Bronchial epithelial cell (primary cell): ENCODE data around the gene PIGW. TPM values are rescaled to one million over a fixed set of nuclear protein-coding genes. Genes with fewer than 3 reads are reported as not detected.

Experiments
- DNase-seq: peaks from one replicate; pipeline ENCODE4 v3.0.0-alpha.2; 2010; ENCODE audit warnings: low read depth
- FAIRE-seq: peaks from 2 replicates; lab custom pipeline; 2011; peaks lifted over from hg19 to GRCh38; lab: Jason Lieb, UNC
- H3K27me3 ChIP-seq: 2 replicates; pipeline ENCODE4 v1.5.1; 2011; ENCODE audit warnings: low read length; ENCODE audit not compliant: control insufficient read depth, insufficient read depth
- H3K36me3 ChIP-seq: 2 replicates; pipeline ENCODE4 v1.5.1; 2011; ENCODE audit warnings: low read length; ENCODE audit not compliant: control insufficient read depth, insufficient read depth
- H3K4me3 ChIP-seq: 2 replicates; pipeline ENCODE4 v1.5.1; 2011; ENCODE audit warnings: mild to moderate bottlenecking, low read depth, low read length, control low read depth
- total RNA-seq: library from RNA; depleted of rRNA; stranded (reverse); fragments of >200 nt; gene quantifications from 2 replicates; pipeline ENCODE4 v1.2.1, GENCODE V29; 2014
- TF ChIP-seq, protein P1 (sequence below): IDR thresholded peaks from 2 replicates; pipeline ENCODE4 v1.5.1; 2011; ENCODE audit warnings: mild to moderate bottlenecking, moderate library complexity, low read length, control low read depth, inconsistent platforms; ENCODE audit not compliant: insufficient read depth, severe bottlenecking

The PIGW gene
- total RNA-seq, 1 donor from 2014 or later = 9.2 TPM

DNA sequence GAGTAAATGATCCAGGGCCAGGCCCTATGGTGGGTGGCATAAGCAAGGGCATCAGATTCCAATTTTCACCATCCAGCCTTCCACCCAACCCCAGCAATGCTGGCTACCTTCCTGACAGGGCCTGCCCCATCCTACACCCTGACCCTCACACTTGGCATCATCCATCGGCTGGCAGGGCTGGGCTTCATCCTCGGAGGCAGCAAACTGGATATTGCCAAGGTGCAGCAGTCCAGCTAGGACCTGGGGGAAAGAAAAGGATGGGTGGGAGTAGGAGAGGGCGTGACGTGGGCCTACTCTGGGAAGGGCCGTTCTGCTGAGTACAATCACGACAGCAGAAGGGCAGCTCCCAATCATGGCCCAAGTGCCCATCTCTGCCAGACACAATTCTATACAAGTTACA, 23.6 kb upstream of the PIGW start:
- no peak for FAIRE-seq
- Histone ChIP-seq H3K36me3 (peaks cover 54% of the 10 kb centered on the region), H3K27me3 (no peaks in the 10 kb centered on the region), H3K4me3 (no peak overlapping the region)
- no peak for DNase-seq
- TF ChIP-seq, protein P1, sequence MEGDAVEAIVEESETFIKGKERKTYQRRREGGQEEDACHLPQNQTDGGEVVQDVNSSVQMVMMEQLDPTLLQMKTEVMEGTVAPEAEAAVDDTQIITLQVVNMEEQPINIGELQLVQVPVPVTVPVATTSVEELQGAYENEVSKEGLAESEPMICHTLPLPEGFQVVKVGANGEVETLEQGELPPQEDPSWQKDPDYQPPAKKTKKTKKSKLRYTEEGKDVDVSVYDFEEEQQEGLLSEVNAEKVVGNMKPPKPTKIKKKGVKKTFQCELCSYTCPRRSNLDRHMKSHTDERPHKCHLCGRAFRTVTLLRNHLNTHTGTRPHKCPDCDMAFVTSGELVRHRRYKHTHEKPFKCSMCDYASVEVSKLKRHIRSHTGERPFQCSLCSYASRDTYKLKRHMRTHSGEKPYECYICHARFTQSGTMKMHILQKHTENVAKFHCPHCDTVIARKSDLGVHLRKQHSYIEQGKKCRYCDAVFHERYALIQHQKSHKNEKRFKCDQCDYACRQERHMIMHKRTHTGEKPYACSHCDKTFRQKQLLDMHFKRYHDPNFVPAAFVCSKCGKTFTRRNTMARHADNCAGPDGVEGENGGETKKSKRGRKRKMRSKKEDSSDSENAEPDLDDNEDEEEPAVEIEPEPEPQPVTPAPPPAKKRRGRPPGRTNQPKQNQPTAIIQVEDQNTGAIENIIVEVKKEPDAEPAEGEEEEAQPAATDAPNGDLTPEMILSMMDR = no peak

GRCh38 chr17:36512641-36513040, 22.1 kb upstream of the PIGW start:
- DNase-seq = no peak
- Histone ChIP-seq H3K36me3 (peaks cover 42% of the 10 kb centered on the region), H3K4me3 (no peak overlapping the region), H3K27me3 (no peaks in the 10 kb centered on the region)
- no peak for FAIRE-seq
- TF ChIP-seq, protein P1 = no peak

- Histone ChIP-seq H3K4me3 (no peak overlapping the region), H3K36me3 (peaks cover 32% of the 10 kb centered on the region), H3K27me3 (no peaks in the 10 kb centered on the region)
- TF ChIP-seq, protein P1 = no peak
- no peak for DNase-seq
- no peak for FAIRE-seq
Measured at GRCh38 chr17:36514856-36515255, 19.9 kb upstream of the PIGW start.

DNA sequence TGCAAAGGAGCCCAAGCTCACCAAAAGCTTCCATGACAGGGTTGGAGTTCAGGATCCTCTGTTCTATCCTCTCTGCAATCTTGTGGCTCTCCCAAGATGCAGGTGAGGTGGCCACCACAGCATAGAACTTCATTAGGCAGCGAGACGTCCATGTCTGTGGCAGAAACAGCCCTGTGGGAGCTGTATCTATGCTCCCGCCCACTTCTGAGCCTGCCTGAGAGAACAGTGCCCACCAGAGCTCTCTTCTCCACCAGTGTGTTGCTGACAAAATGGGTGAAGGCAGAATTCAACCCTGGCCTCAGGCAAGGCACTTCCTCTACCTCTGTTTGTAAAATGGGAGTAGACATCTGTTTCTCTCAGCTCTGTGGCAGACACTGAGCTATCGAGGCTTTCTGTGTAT, 18.9 kb upstream of the PIGW start:
- Histone ChIP-seq H3K36me3 (peaks cover 24% of the 10 kb centered on the region), H3K4me3 (no peak overlapping the region), H3K27me3 (no peaks in the 10 kb centered on the region)
- TF ChIP-seq, protein P1 = no peak
- DNase-seq (no peak), FAIRE-seq (no peak)

- FAIRE-seq = no peak
- Histone ChIP-seq H3K27me3 (no peaks in the 10 kb centered on the region), H3K4me3 (no peak overlapping the region), H3K36me3 (peaks cover 23% of the 10 kb centered on the region)
- DNase-seq = no peak
- TF ChIP-seq, protein P1 = no peak
Measured at GRCh38 chr17:36523113-36523512, 11.7 kb upstream of the PIGW start.

- DNase-seq = peak; percentile 78
- no peak for FAIRE-seq
- H3K27me3 ChIP-seq = no peaks in the 10 kb centered on the region
- peaks cover 23% of the 10 kb centered on the region for H3K36me3 ChIP-seq
- TF ChIP-seq, protein P1 = no peak
- H3K4me3 ChIP-seq = no peak overlapping the region
Measured at GRCh38 chr17:36524428-36524876, 10.3 kb upstream of the PIGW start.
